Liver (tissue), 9 donors: ENCODE results near the gene TEX261. TPM values are rescaled to one million over a fixed set of nuclear protein-coding genes. Genes with fewer than 3 reads are reported as not detected.
"Not testable (repeated sequence)": the region's sequence is repeated elsewhere in the genome, so short reads cannot be mapped to it uniquely, and the experiment has no call there.

Experiments used
- DNase-seq: peaks from one replicate; pipeline ENCODE4 v3.0.0-alpha.2; 2017; ENCODE audit warnings: low spot score
- H3K27ac ChIP-seq, 2 donors: one replicate each; pipeline ENCODE4 v1.7.0; 2013; ENCODE audit warnings: inconsistent platforms in 2 of 2, low read length in 2 of 2, control low read depth in 1 of 2, low read depth in 1 of 2, mild to moderate bottlenecking in 1 of 2
- H3K27me3 ChIP-seq, 4 donors: one replicate each; pipeline versions ENCODE4 v1.6.1 to v1.7.0; 2013; ENCODE audit warnings: low read length in 3 of 4, inconsistent platforms in 1 of 4, mild to moderate bottlenecking in 1 of 4, moderate library complexity in 1 of 4; ENCODE audit not compliant: control insufficient read depth in 4 of 4, insufficient read depth in 4 of 4
- H3K36me3 ChIP-seq, 4 donors: one replicate each; pipeline versions ENCODE4 v1.6.1 to v1.7.0; 2013; ENCODE audit warnings: low read length in 3 of 4, mild to moderate bottlenecking in 3 of 4, low read depth in 1 of 4, moderate library complexity in 1 of 4; ENCODE audit not compliant: control insufficient read depth in 4 of 4, insufficient read depth in 3 of 4
- H3K4me1 ChIP-seq, 4 donors: one replicate each; pipeline versions ENCODE4 v1.6.1 to v1.7.0; 2013; ENCODE audit warnings: low read length in 3 of 4, mild to moderate bottlenecking in 3 of 4, moderate library complexity in 1 of 4; ENCODE audit not compliant: control insufficient read depth in 4 of 4, insufficient read depth in 4 of 4
- H3K4me3 ChIP-seq, 3 donors: one replicate each; pipeline versions ENCODE4 v1.6.1 to v1.7.0; 2013; ENCODE audit warnings: low read length in 3 of 3, control low read depth in 1 of 3, low read depth in 1 of 3, mild to moderate bottlenecking in 1 of 3
- H3K9ac ChIP-seq, 2 donors: one replicate each; pipeline ENCODE4 v1.7.0; 2013; ENCODE audit warnings: low read length in 2 of 2, mild to moderate bottlenecking in 2 of 2, moderate library complexity in 2 of 2, control low read depth in 1 of 2, low read depth in 1 of 2
- H3K9me3 ChIP-seq, 4 donors: one replicate each; pipeline versions ENCODE4 v1.6.1 to v1.7.0; 2013; ENCODE audit warnings: low read length in 3 of 4; ENCODE audit not compliant: control insufficient read depth in 4 of 4
- EGR1 ChIP-seq, 2 donors: IDR thresholded peaks; 2 replicates each; pipeline ENCODE4 v1.6.1; 2016 to 2018; ENCODE audit warnings: antibody characterized with exemption in 2 of 2, low read depth in 2 of 2
- FOXA1 ChIP-seq: IDR thresholded peaks from 2 replicates; pipeline ENCODE4 v1.6.1; 2016; ENCODE audit warnings: antibody characterized with exemption
- GABPA ChIP-seq, 2 donors: IDR thresholded peaks in 1 of 2; conservative IDR thresholded peaks in 1 of 2; 2 replicates each; pipeline ENCODE4 v1.6.1; 2016; ENCODE audit warnings: antibody characterized with exemption in 2 of 2, mild to moderate bottlenecking in 1 of 2, moderate library complexity in 1 of 2
- HNF4G ChIP-seq: IDR thresholded peaks from 2 replicates; pipeline ENCODE4 v1.6.1; 2016; ENCODE audit warnings: antibody characterized with exemption
- JUND ChIP-seq, 2 donors: IDR thresholded peaks; 2 replicates each; pipeline ENCODE4 v1.6.1; 2016; ENCODE audit warnings: antibody characterized with exemption in 2 of 2
- SP1 ChIP-seq: IDR thresholded peaks from 2 replicates; pipeline ENCODE4 v1.6.1; 2018; ENCODE audit warnings: antibody characterized with exemption, mild to moderate bottlenecking
- TAF1 ChIP-seq: conservative IDR thresholded peaks from 2 replicates; pipeline ENCODE4 v1.6.1; 2016; ENCODE audit warnings: antibody characterized with exemption, mild to moderate bottlenecking
- YY1 ChIP-seq: IDR thresholded peaks from 2 replicates; pipeline ENCODE4 v1.6.1; 2016; ENCODE audit warnings: antibody characterized with exemption, mild to moderate bottlenecking
- WGBS: extraction: QIAGEN DNeasy Blood & Tissue Kit; methylation state at CpG from one replicate; pipeline ENCODE4 v1.1.7; 2013; 5-methylcytosine and 5-hydroxymethylcytosine counted together
- polyA plus RNA-seq, 2 donors: library from polyadenylated mRNA; stranded (reverse) in 1 of 2; unstranded in 1 of 2; fragments of 200-250 nt in 1 of 2; fragments of >200 nt in 1 of 2; fragmentation: Nextera tagmentation in 1 of 2; extraction: Ambion mirVana in 1 of 2; gene quantifications; one replicate each; pipeline versions ENCODE4 v1.2.1 to v1.2.3, GENCODE V29; 2013 to 2015
- total RNA-seq, 2 donors: library from RNA; depleted of rRNA; stranded (reverse); fragments of >200 nt; gene quantifications; one replicate each; pipeline ENCODE4 v1.2.3, GENCODE V29; 2014
- TF ChIP-seq, protein P1 (sequence below): IDR thresholded peaks from 2 replicates; pipeline ENCODE4 v1.6.1; 2016; ENCODE audit warnings: antibody characterized with exemption
- TF ChIP-seq, protein P2 (sequence below): IDR thresholded peaks from 2 replicates; pipeline ENCODE4 v1.6.1; 2016; ENCODE audit warnings: antibody characterized with exemption
- TF ChIP-seq, protein P3 (sequence below): IDR thresholded peaks from 2 replicates; pipeline ENCODE4 v1.6.1; 2016; ENCODE audit warnings: antibody characterized with exemption
- TF ChIP-seq, protein P4 (sequence below): IDR thresholded peaks from 2 replicates; pipeline ENCODE4 v1.6.1; 2016; ENCODE audit warnings: antibody characterized with exemption, mild to moderate bottlenecking
- TF ChIP-seq, protein P5 (sequence below): fragments of 150-350 bp; IDR thresholded peaks from 2 replicates; pipeline ENCODE4 v1.5.1; 2017; ENCODE audit warnings: improper control_type of control experiment, low read depth, low read length; ENCODE audit not compliant: missing input control
- donor health status: healthy.
- donor health status: healthy.
- donor health status: healthy.
- donor health status: healthy.
- donor health status: healthy.

Gene TEX261
- total and polyA plus RNA-seq, 4 donors = 14.2 to 54.8 (median 24.4) TPM

DNA sequence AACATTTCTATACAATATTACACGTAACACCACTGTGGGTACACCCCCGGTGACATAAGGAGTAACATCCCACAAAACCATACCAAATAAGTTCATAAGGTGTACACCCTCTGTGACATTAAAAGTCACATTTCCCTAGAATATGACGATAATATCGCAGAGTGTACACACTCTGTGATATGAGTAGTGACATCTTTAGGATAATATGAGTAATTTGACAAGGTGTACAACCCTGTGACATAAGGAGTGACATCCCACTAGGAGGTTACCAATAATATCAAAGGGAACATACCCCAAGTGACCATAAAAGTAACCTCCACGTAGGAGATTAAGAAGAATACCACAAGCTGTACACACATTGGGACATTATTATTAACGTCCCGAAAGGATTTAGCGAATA is 24.0 kb upstream of the TEX261 start:
- 86% methylated on average over 8 of the region's 8 CpGs for WGBS
- peaks cover 0 to 5% (median 1%) of the 10 kb centered on the region in 4 donors for H3K27me3 ChIP-seq
- H3K4me1 ChIP-seq = no peaks in the 10 kb centered on the region
- no peak overlapping the region for H3K4me3 ChIP-seq
- H3K36me3 ChIP-seq = no peaks in the 10 kb centered on the region
- H3K9ac ChIP-seq = no peak overlapping the region
- peaks cover 0 to 2% (median 0%) of the 10 kb centered on the region in 4 donors for H3K9me3 ChIP-seq
- TF ChIP-seq SP1 (no peak), YY1 (no peak), EGR1 (IDR thresholded peaks at IDR 0.05; ENCODE audit: low read depth in 2 of 2) (no peak), FOXA1 (no peak), HNF4G (no peak)
- TF ChIP-seq, protein P1, sequence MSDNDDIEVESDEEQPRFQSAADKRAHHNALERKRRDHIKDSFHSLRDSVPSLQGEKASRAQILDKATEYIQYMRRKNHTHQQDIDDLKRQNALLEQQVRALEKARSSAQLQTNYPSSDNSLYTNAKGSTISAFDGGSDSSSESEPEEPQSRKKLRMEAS = no peak
- TF ChIP-seq, protein P2, sequence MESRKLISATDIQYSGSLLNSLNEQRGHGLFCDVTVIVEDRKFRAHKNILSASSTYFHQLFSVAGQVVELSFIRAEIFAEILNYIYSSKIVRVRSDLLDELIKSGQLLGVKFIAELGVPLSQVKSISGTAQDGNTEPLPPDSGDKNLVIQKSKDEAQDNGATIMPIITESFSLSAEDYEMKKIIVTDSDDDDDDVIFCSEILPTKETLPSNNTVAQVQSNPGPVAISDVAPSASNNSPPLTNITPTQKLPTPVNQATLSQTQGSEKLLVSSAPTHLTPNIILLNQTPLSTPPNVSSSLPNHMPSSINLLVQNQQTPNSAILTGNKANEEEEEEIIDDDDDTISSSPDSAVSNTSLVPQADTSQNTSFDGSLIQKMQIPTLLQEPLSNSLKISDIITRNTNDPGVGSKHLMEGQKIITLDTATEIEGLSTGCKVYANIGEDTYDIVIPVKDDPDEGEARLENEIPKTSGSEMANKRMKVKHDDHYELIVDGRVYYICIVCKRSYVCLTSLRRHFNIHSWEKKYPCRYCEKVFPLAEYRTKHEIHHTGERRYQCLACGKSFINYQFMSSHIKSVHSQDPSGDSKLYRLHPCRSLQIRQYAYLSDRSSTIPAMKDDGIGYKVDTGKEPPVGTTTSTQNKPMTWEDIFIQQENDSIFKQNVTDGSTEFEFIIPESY = no peak
- TF ChIP-seq, protein P3, sequence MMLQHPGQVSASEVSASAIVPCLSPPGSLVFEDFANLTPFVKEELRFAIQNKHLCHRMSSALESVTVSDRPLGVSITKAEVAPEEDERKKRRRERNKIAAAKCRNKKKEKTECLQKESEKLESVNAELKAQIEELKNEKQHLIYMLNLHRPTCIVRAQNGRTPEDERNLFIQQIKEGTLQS = no peak
- no peak overlapping the region for H3K27ac ChIP-seq
- no peak for DNase-seq

DNA sequence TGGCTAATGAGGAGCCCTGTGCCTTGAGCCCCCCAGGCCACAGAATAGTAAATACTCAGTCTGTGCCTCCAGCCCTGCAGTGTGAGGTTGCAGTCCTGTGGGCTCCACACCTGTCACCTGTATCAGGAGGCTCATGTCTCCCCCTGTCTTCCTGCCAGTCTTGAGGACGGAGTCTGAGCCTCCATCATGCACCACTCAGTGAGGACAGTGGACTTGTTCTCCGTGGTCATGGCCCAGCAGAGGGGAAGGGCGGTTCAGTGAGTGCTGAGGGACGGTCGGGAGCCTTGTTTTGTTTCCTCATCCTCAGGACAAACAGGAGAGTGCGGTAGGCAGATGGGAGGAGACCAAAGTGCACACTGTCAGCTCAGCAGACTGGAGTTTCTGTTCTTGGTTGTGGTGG is 17.1 kb upstream of the TEX261 start:
- H3K27me3 ChIP-seq, H3K9me3 ChIP-seq, H3K9ac ChIP-seq, DNase-seq, H3K4me1 ChIP-seq, H3K27ac ChIP-seq, H3K36me3 ChIP-seq, H3K4me3 ChIP-seq: not testable (repeated sequence)
- WGBS = 24% methylated on average over 6 of the region's 6 CpGs

DNA sequence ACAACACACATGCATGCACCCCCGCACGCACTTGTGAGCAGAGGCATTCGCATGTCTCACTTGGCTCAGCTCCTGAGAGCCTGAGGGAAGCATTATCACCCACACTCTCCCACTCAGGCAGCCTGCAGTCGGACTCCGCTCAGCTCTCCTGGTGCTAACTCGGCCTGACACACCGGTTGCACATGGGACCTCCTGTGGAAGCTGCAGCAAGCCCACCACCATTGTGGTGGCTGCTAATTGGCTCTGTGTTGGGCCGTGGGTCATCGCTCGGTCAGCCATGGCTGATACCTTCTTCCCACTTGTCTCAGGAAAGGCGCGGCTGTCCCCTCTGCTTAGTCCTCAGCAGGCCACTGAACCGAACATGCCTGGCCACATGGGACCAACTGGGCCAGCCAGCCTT is 13.7 kb upstream of the TEX261 start:
- Histone ChIP-seq H3K36me3 (no peaks in the 10 kb centered on the region), H3K9me3 (no peaks in the 10 kb centered on the region), H3K4me1 (no peaks in the 10 kb centered on the region), H3K27me3 (no peaks in the 10 kb centered on the region), H3K4me3 (no peak overlapping the region), H3K9ac (no peak overlapping the region), H3K27ac (no peak overlapping the region)
- DNase-seq = no peak
- 96% methylated on average over 13 of the region's 13 CpGs for WGBS
- TF ChIP-seq, protein P1 = no peak
- TF ChIP-seq TAF1 = no peak
- TF ChIP-seq, protein P3 = no peak
- TF ChIP-seq JUND (IDR thresholded peaks at IDR 0.05) = no peak
- TF ChIP-seq, protein P4, sequence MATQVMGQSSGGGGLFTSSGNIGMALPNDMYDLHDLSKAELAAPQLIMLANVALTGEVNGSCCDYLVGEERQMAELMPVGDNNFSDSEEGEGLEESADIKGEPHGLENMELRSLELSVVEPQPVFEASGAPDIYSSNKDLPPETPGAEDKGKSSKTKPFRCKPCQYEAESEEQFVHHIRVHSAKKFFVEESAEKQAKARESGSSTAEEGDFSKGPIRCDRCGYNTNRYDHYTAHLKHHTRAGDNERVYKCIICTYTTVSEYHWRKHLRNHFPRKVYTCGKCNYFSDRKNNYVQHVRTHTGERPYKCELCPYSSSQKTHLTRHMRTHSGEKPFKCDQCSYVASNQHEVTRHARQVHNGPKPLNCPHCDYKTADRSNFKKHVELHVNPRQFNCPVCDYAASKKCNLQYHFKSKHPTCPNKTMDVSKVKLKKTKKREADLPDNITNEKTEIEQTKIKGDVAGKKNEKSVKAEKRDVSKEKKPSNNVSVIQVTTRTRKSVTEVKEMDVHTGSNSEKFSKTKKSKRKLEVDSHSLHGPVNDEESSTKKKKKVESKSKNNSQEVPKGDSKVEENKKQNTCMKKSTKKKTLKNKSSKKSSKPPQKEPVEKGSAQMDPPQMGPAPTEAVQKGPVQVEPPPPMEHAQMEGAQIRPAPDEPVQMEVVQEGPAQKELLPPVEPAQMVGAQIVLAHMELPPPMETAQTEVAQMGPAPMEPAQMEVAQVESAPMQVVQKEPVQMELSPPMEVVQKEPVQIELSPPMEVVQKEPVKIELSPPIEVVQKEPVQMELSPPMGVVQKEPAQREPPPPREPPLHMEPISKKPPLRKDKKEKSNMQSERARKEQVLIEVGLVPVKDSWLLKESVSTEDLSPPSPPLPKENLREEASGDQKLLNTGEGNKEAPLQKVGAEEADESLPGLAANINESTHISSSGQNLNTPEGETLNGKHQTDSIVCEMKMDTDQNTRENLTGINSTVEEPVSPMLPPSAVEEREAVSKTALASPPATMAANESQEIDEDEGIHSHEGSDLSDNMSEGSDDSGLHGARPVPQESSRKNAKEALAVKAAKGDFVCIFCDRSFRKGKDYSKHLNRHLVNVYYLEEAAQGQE = no peak
- TF ChIP-seq GABPA (IDR thresholded peaks at IDR 0.05 in 1 of 2, conservative IDR thresholded peaks at IDR 0.05 in 1 of 2) = no peak
- TF ChIP-seq, protein P5, sequence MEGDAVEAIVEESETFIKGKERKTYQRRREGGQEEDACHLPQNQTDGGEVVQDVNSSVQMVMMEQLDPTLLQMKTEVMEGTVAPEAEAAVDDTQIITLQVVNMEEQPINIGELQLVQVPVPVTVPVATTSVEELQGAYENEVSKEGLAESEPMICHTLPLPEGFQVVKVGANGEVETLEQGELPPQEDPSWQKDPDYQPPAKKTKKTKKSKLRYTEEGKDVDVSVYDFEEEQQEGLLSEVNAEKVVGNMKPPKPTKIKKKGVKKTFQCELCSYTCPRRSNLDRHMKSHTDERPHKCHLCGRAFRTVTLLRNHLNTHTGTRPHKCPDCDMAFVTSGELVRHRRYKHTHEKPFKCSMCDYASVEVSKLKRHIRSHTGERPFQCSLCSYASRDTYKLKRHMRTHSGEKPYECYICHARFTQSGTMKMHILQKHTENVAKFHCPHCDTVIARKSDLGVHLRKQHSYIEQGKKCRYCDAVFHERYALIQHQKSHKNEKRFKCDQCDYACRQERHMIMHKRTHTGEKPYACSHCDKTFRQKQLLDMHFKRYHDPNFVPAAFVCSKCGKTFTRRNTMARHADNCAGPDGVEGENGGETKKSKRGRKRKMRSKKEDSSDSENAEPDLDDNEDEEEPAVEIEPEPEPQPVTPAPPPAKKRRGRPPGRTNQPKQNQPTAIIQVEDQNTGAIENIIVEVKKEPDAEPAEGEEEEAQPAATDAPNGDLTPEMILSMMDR = no peak
